ACC112 (cell line): ENCODE results near the gene TEDC1.

Experiments
- H2AFZ ChIP-seq: fragments of 200-600 bp; sonication (generic); one replicate; pipeline ENCODE4 v1.6.0; 2017; ENCODE audit warnings: antibody characterized with exemption, low read length; ENCODE audit not compliant: unreplicated experiment
- H3K27ac ChIP-seq: fragments of 200-600 bp; sonication (generic); 2 replicates; pipeline ENCODE4 v1.5.1; 2014; ENCODE audit warnings: low read depth, mild to moderate bottlenecking, antibody characterized with exemption, low read length, moderate library complexity
- H3K27me3 ChIP-seq: fragments of 200-600 bp; sonication (generic); 2 replicates; pipeline ENCODE4 v1.6.1; 2014; ENCODE audit warnings: mild to moderate bottlenecking, antibody characterized with exemption, low read length, moderate library complexity, mixed read lengths; ENCODE audit not compliant: insufficient read depth
- H3K36me3 ChIP-seq: fragments of 200-600 bp; sonication (generic); 2 replicates; pipeline ENCODE4 v1.6.1; 2016; ENCODE audit warnings: mild to moderate bottlenecking, antibody characterized with exemption, low read length, moderate library complexity, mixed read lengths; ENCODE audit not compliant: insufficient read depth
- H3K4me1 ChIP-seq: fragments of 200-600 bp; sonication (generic); one replicate; pipeline ENCODE4 v1.6.1; 2016; ENCODE audit warnings: low read length, mixed read lengths; ENCODE audit not compliant: insufficient read depth, unreplicated experiment, control insufficient read depth
- H3K4me3 ChIP-seq: fragments of 200-600 bp; sonication (generic); 2 replicates; pipeline ENCODE4 v1.5.1; 2014; ENCODE audit warnings: mild to moderate bottlenecking, low read depth, low read length
- H3K79me2 ChIP-seq: fragments of 200-600 bp; sonication (generic); one replicate; pipeline ENCODE4 v1.6.0; 2016; ENCODE audit warnings: low read length; ENCODE audit not compliant: control insufficient read depth, unreplicated experiment, insufficient read depth

Gene TEDC1

GRCh38 chr14:105475269-105476096 is 15.6 kb upstream of the TEDC1 start:
- H3K27ac ChIP-seq, result peak overlapping the region; percentile 78
- peak overlapping the region; percentile 82 for H3K4me3 ChIP-seq
- no peaks in the 10 kb centered on the region for H3K27me3 ChIP-seq

GRCh38 chr14:105476097-105476830 is 14.8 kb upstream of the TEDC1 start:
- H3K27ac ChIP-seq, result peak overlapping the region; percentile 78
- H3K4me1 ChIP-seq, result peaks cover 36% of the 10 kb centered on the region
- H3K36me3 ChIP-seq, result no peaks in the 10 kb centered on the region
- H3K79me2 ChIP-seq, result peaks cover 11% of the 10 kb centered on the region
- peak overlapping the region; percentile 82 for H3K4me3 ChIP-seq
- no peaks in the 10 kb centered on the region for H3K27me3 ChIP-seq
- H2AFZ ChIP-seq, result no peak overlapping the region

More at GRCh38 chr14:105475269-105476096, 15.6 kb upstream of the TEDC1 start:
- Histone ChIP-seq H3K4me1 (peaks cover 29% of the 10 kb centered on the region), H3K79me2 (peaks cover 11% of the 10 kb centered on the region), H2AFZ (peak overlapping the region; percentile 35), H3K36me3 (no peaks in the 10 kb centered on the region)

GRCh38 chr14:105476831-105477659 is 14.0 kb upstream of the TEDC1 start:
- H3K79me2 ChIP-seq, result peaks cover 11% of the 10 kb centered on the region
- peak overlapping the region; percentile 82 for H3K4me3 ChIP-seq
- H3K36me3 ChIP-seq, result no peaks in the 10 kb centered on the region
- peak overlapping the region; percentile 78; the same call in 1 of the 2 replicates for H3K27ac ChIP-seq
- peaks cover 39% of the 10 kb centered on the region for H3K4me1 ChIP-seq
- H2AFZ ChIP-seq, result no peak overlapping the region
- no peaks in the 10 kb centered on the region for H3K27me3 ChIP-seq

GRCh38 chr14:105477660-105478397 is 13.2 kb upstream of the TEDC1 start:
- Histone ChIP-seq H3K4me1 (peaks cover 41% of the 10 kb centered on the region), H3K4me3 (no peak overlapping the region; the same call in 1 of the 2 replicates), H3K27ac (no peak overlapping the region), H2AFZ (no peak overlapping the region), H3K36me3 (no peaks in the 10 kb centered on the region), H3K27me3 (no peaks in the 10 kb centered on the region), H3K79me2 (peaks cover 11% of the 10 kb centered on the region)

GRCh38 chr14:105478398-105479251 is 12.4 kb upstream of the TEDC1 start:
- H3K4me3 ChIP-seq, result no peak overlapping the region
- no peaks in the 10 kb centered on the region for H3K36me3 ChIP-seq
- H3K4me1 ChIP-seq, result peaks cover 43% of the 10 kb centered on the region
- H3K27me3 ChIP-seq, result no peaks in the 10 kb centered on the region
- no peak overlapping the region for H2AFZ ChIP-seq
- H3K27ac ChIP-seq, result no peak overlapping the region
- H3K79me2 ChIP-seq, result peaks cover 11% of the 10 kb centered on the region

- peaks cover 11% of the 10 kb centered on the region for H3K79me2 ChIP-seq
- no peak overlapping the region for H2AFZ ChIP-seq
- H3K4me3 ChIP-seq, result no peak overlapping the region
- no peaks in the 10 kb centered on the region for H3K36me3 ChIP-seq
- H3K27ac ChIP-seq, result no peak overlapping the region
- H3K27me3 ChIP-seq, result no peaks in the 10 kb centered on the region
- H3K4me1 ChIP-seq, result peaks cover 40% of the 10 kb centered on the region
Measured at GRCh38 chr14:105479431-105480158, 11.5 kb upstream of the TEDC1 start.

GRCh38 chr14:105480199-105480746 is 10.8 kb upstream of the TEDC1 start:
- Histone ChIP-seq H3K4me1 (peaks cover 40% of the 10 kb centered on the region), H3K27me3 (no peaks in the 10 kb centered on the region), H3K79me2 (peaks cover 11% of the 10 kb centered on the region), H3K27ac (peak overlapping the region; percentile 100), H3K4me3 (no peak overlapping the region), H3K36me3 (no peaks in the 10 kb centered on the region), H2AFZ (no peak overlapping the region)

GRCh38 chr14:105480807-105481801 is 9.9 kb upstream of the TEDC1 start:
- no peaks in the 10 kb centered on the region for H3K27me3 ChIP-seq
- peaks cover 11% of the 10 kb centered on the region for H3K79me2 ChIP-seq
- H3K4me1 ChIP-seq, result peaks cover 40% of the 10 kb centered on the region
- H3K27ac ChIP-seq, result peak overlapping the region; percentile 100
- no peak overlapping the region for H2AFZ ChIP-seq
- peak overlapping the region; percentile 77 for H3K4me3 ChIP-seq
- H3K36me3 ChIP-seq, result no peaks in the 10 kb centered on the region
